SK-N-MC (cell line): ENCODE data around the gene SUCLG2.

Source experiments
- DNase-seq: peaks from one replicate; pipeline ENCODE4 v3.0.0-alpha.2; 2011; ENCODE audit warnings: low read depth, low spot score
- H3K27ac ChIP-seq: fragments of 200-600 bp; sonication (generic); 2 replicates; pipeline ENCODE4 v1.5.1; 2016; ENCODE audit warnings: mixed run types
- H3K36me3 ChIP-seq: fragments of 200-600 bp; sonication (generic); 2 replicates; pipeline ENCODE4 v1.6.1; 2017; ENCODE audit warnings: antibody characterized with exemption, low read length, mixed read lengths; ENCODE audit not compliant: insufficient read depth
- H3K4me3 ChIP-seq: fragments of 200-600 bp; sonication (generic); 2 replicates; pipeline ENCODE4 v1.5.1; 2016
- H3K9ac ChIP-seq: fragments of 200-600 bp; sonication (generic); 2 replicates; pipeline ENCODE4 v1.8.0; 2017; ENCODE audit warnings: mixed run types, mixed read lengths; ENCODE audit not compliant: insufficient read length
- H3K9me3 ChIP-seq: fragments of 200-600 bp; sonication (generic); 2 replicates; pipeline ENCODE4 v1.6.1; 2017; ENCODE audit warnings: low read depth, mild to moderate bottlenecking, antibody characterized with exemption, low read length, moderate library complexity, mixed read lengths
- EZH2 ChIP-seq: fragments of 200-600 bp; sonication (generic); IDR thresholded peaks from one replicate; pipeline ENCODE4 v1.6.1; 2017; ENCODE audit warnings: antibody characterized with exemption
- FOXP2 ChIP-seq: optimal IDR thresholded peaks from 2 replicates; pipeline ENCODE3; 2011; ENCODE audit warnings: mild to moderate bottlenecking, moderate library complexity; ENCODE audit not compliant: insufficient read depth; ENCODE audit errors: extremely low read length, control extremely low read depth
- POLR2AphosphoS5 ChIP-seq: IDR thresholded peaks from 2 replicates; pipeline ENCODE4 v1.6.1; 2012; ENCODE audit warnings: mild to moderate bottlenecking, low read depth, low read length, borderline replicate concordance

The SUCLG2 gene

GRCh38 chr3:67416703-67417102 lies 237.7 kb downstream of the SUCLG2 start:
- no peak for DNase-seq
- Histone ChIP-seq H3K9me3 (no peaks in the 10 kb centered on the region), H3K9ac (no peak overlapping the region), H3K4me3 (no peak overlapping the region), H3K36me3 (no peaks in the 10 kb centered on the region), H3K27ac (no peak overlapping the region)
- TF ChIP-seq FOXP2 = no peak
- no peak for TF ChIP-seq EZH2
- no peak for TF ChIP-seq POLR2AphosphoS5

GRCh38 chr3:67415511-67415910 lies 238.9 kb downstream of the SUCLG2 start:
- H3K9me3 ChIP-seq = no peaks in the 10 kb centered on the region
- DNase-seq = no peak
- H3K36me3 ChIP-seq = no peaks in the 10 kb centered on the region
- TF ChIP-seq POLR2AphosphoS5 = no peak
- no peak for TF ChIP-seq FOXP2
- TF ChIP-seq EZH2 = no peak
- H3K4me3 ChIP-seq = no peak overlapping the region
- no peak overlapping the region for H3K9ac ChIP-seq
- no peak overlapping the region for H3K27ac ChIP-seq

- H3K27ac ChIP-seq = no peak overlapping the region
Measured at GRCh38 chr3:67414740-67415139, 239.7 kb downstream of the SUCLG2 start.

GRCh38 chr3:67405193-67405592 lies 249.2 kb downstream of the SUCLG2 start:
- Histone ChIP-seq H3K27ac (no peak overlapping the region), H3K4me3 (no peak overlapping the region), H3K36me3 (no peaks in the 10 kb centered on the region), H3K9ac (no peak overlapping the region), H3K9me3 (no peaks in the 10 kb centered on the region)
- no peak for DNase-seq
- TF ChIP-seq EZH2 = no peak
- TF ChIP-seq FOXP2 = no peak
- no peak for TF ChIP-seq POLR2AphosphoS5

More at GRCh38 chr3:67414740-67415139, 239.7 kb downstream of the SUCLG2 start:
- no peak overlapping the region for H3K9ac ChIP-seq
- no peak for DNase-seq
- no peaks in the 10 kb centered on the region for H3K9me3 ChIP-seq
- no peak for TF ChIP-seq FOXP2
- TF ChIP-seq POLR2AphosphoS5 = no peak
- no peak for TF ChIP-seq EZH2
- no peak overlapping the region for H3K4me3 ChIP-seq
- no peaks in the 10 kb centered on the region for H3K36me3 ChIP-seq

DNA sequence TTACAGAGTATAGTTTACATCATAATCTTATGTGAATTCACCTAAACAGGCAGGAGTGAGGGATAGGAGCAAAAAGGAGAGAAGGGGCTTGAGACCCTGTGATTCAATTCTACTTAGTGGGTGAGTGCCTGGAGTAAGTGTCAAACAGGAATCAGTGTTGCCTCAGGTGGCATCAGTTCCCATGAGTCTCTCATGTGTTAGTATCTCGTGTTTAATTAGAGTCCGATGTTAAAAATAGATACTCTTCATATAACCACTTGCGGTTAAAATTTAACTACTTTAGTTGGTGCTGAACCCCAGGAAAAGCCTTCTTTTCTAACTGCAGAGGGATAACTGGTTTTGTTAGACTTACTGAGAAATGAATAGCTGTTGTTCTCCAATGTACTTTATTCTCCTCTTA lies 251.5 kb downstream of the SUCLG2 start:
- Histone ChIP-seq H3K36me3 (no peaks in the 10 kb centered on the region), H3K4me3 (no peak overlapping the region), H3K9me3 (no peaks in the 10 kb centered on the region), H3K9ac (no peak overlapping the region), H3K27ac (no peak overlapping the region)
- TF ChIP-seq FOXP2 = no peak
- no peak for DNase-seq

- no peaks in the 10 kb centered on the region for H3K9me3 ChIP-seq
- no peak overlapping the region for H3K4me3 ChIP-seq
- no peak overlapping the region for H3K9ac ChIP-seq
- no peak for TF ChIP-seq POLR2AphosphoS5
- TF ChIP-seq FOXP2 = no peak
- TF ChIP-seq EZH2 = no peak
- no peak overlapping the region for H3K27ac ChIP-seq
- H3K36me3 ChIP-seq = no peaks in the 10 kb centered on the region
- DNase-seq = no peak
Measured at GRCh38 chr3:67401921-67402320, 252.5 kb downstream of the SUCLG2 start.

DNA sequence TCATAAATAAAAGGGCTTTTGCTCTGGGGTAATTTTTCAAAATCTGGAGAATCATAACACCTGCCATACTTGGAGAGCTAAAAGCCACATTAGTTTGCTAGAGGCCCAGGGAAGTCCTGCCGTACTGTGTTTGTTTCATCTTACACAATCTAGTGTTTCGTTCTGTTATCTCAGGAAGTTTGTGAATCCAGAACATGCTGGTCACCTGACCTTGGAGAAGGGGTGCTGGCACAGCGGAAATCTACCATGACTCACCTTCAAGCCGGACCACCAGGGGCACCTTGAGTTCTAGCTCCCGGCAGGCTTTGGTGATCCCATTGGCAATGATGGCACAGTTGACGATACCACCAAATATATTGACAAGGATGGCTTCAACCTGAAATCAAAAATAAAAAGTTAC lies 253.9 kb downstream of the SUCLG2 start:
- DNase-seq = no peak
- H3K4me3 ChIP-seq = no peak overlapping the region
- no peaks in the 10 kb centered on the region for H3K36me3 ChIP-seq
- TF ChIP-seq FOXP2 = no peak
- no peaks in the 10 kb centered on the region for H3K9me3 ChIP-seq
- H3K9ac ChIP-seq = no peak overlapping the region
- H3K27ac ChIP-seq = no peak overlapping the region

- Histone ChIP-seq H3K4me3 (no peak overlapping the region), H3K27ac (no peak overlapping the region), H3K9me3 (no peaks in the 10 kb centered on the region), H3K36me3 (no peaks in the 10 kb centered on the region), H3K9ac (no peak overlapping the region)
- TF ChIP-seq EZH2 (no peak), POLR2AphosphoS5 (no peak), FOXP2 (no peak)
- no peak for DNase-seq
Measured at GRCh38 chr3:67389176-67389575, 265.2 kb downstream of the SUCLG2 start.

- TF ChIP-seq POLR2AphosphoS5 = no peak
- no peak for TF ChIP-seq EZH2
- no peak for TF ChIP-seq FOXP2
Measured at GRCh38 chr3:67388738-67389137, 265.7 kb downstream of the SUCLG2 start.

More at GRCh38 chr3:67388738-67389137, 265.7 kb downstream of the SUCLG2 start:
- H3K4me3 ChIP-seq = no peak overlapping the region
- H3K36me3 ChIP-seq = no peaks in the 10 kb centered on the region
- no peak overlapping the region for H3K9ac ChIP-seq
- no peaks in the 10 kb centered on the region for H3K9me3 ChIP-seq
- no peak for DNase-seq
- no peak overlapping the region for H3K27ac ChIP-seq
